HG03039 (cell line): ENCODE measurements around the gene PODXL2.
"Not testable (repeated sequence)": the region's sequence is repeated elsewhere in the genome, so short reads cannot be mapped to it uniquely, and the experiment has no call there.

Source experiments
- ATAC-seq: cut with Tn5 transposase; IDR thresholded peaks from one replicate; pipeline ENCODE4 v1.9.1; 2021; ENCODE audit warnings: mild to moderate bottlenecking, moderate library complexity; ENCODE audit not compliant: unreplicated experiment

PODXL2 gene

GRCh38 chr3:127605547-127605946 lies 23.4 kb upstream of the PODXL2 start:
- not testable (repeated sequence) for ATAC-seq

- ATAC-seq: no peak
Observed at GRCh38 chr3:127606086-127606805, 22.7 kb upstream of the PODXL2 start.

- ATAC-seq: no peak
Observed at GRCh38 chr3:127606981-127607595, 21.9 kb upstream of the PODXL2 start.

- no peak for ATAC-seq
Observed at GRCh38 chr3:127607675-127608361, 21.2 kb upstream of the PODXL2 start.

GRCh38 chr3:127608362-127608718 lies 20.6 kb upstream of the PODXL2 start:
- ATAC-seq: no peak

GRCh38 chr3:127610105-127610504 lies 18.9 kb upstream of the PODXL2 start:
- no peak for ATAC-seq

GRCh38 chr3:127611251-127611650 lies 17.7 kb upstream of the PODXL2 start:
- ATAC-seq: no peak

- ATAC-seq: no peak
Observed at GRCh38 chr3:127612966-127613365, 16.0 kb upstream of the PODXL2 start.

GRCh38 chr3:127613406-127613805 lies 15.6 kb upstream of the PODXL2 start:
- no peak for ATAC-seq

- no peak for ATAC-seq
Observed at GRCh38 chr3:127614928-127615589, 13.9 kb upstream of the PODXL2 start.

- no peak for ATAC-seq
Observed at GRCh38 chr3:127615631-127616305, 13.2 kb upstream of the PODXL2 start.

- no peak for ATAC-seq
Observed at GRCh38 chr3:127616836-127617605, 12.0 kb upstream of the PODXL2 start.

- ATAC-seq: no peak
Observed at GRCh38 chr3:127618891-127619290, 10.1 kb upstream of the PODXL2 start.

- no peak for ATAC-seq
Observed at GRCh38 chr3:127620637-127621375, 8.2 kb upstream of the PODXL2 start.

GRCh38 chr3:127622031-127622430 lies 7.0 kb upstream of the PODXL2 start:
- ATAC-seq: no peak

- ATAC-seq: no peak
Observed at GRCh38 chr3:127622772-127623576, 6.0 kb upstream of the PODXL2 start.

GRCh38 chr3:127624063-127624462 lies 4.9 kb upstream of the PODXL2 start:
- ATAC-seq: no peak

GRCh38 chr3:127625821-127626220 lies 3.2 kb upstream of the PODXL2 start:
- ATAC-seq: no peak

- ATAC-seq: no peak
Observed at GRCh38 chr3:127628426-127628787, 578 bp upstream of the PODXL2 start.
